Endothelial cell of umbilical vein (primary cell): ENCODE results near the gene SLC46A3. TPM values are rescaled to one million over a fixed set of nuclear protein-coding genes. Genes with fewer than 3 reads are reported as not detected.

Experiments used
- BruUV-seq: library from RNA; stranded (reverse); fragments of 400-500 nt; replicated peaks from 2 replicates; lab custom pipeline; 2021; lab: Mats Ljungman, UMichigan
- CTCF ChIA-PET: fragments of 300-600, 350-600 bp; sonication (Branson Sonifier 250); formaldehyde crosslinking; loops from one replicate; lab custom pipeline; 2021; ENCODE audit warnings: antibody characterized with exemption, inconsistent platforms; lab: Charles Lee
- POLR2A ChIA-PET: fragments of 300-600, 350-600 bp; sonication (Branson Sonifier 250); formaldehyde crosslinking; loops from one replicate; lab custom pipeline; 2021; ENCODE audit warnings: antibody characterized with exemption, inconsistent platforms; lab: Charles Lee
- DNase-seq: peaks from one replicate; pipeline ENCODE4 v3.0.0-alpha.2; 2011; ENCODE audit warnings: low read depth, low spot score
- FAIRE-seq: peaks from 2 replicates; lab custom pipeline; 2011; peaks lifted over from hg19 to GRCh38; lab: Jason Lieb, UNC
- H2AFZ ChIP-seq: 2 replicates; pipeline ENCODE4 v1.6.0; 2012; ENCODE audit warnings: low read depth, low read length, control low read depth, inconsistent platforms
- H3K27ac ChIP-seq: 2 replicates; pipeline ENCODE4 v1.5.1; 2011; ENCODE audit warnings: low read depth, mild to moderate bottlenecking, control low read depth, low read length, moderate library complexity; ENCODE audit not compliant: insufficient read depth
- H3K27me3 ChIP-seq, 2 experiments: 2 replicates each; pipeline versions ENCODE4 v1.6.0 to v1.6.1; 2011; ENCODE audit warnings: low read length in 2 of 2, mixed read lengths in 1 of 2; ENCODE audit not compliant: control insufficient read depth in 2 of 2, insufficient read depth in 2 of 2
- H3K36me3 ChIP-seq, 2 experiments: 2 replicates in 1 of 2; 3 replicates in 1 of 2; pipeline ENCODE4 v1.5.1; 2011; ENCODE audit warnings: low read length in 2 of 2, mild to moderate bottlenecking in 1 of 2, moderate library complexity in 1 of 2; ENCODE audit not compliant: control insufficient read depth in 2 of 2, insufficient read depth in 2 of 2; ENCODE audit errors: extremely low read depth in 1 of 2
- H3K4me1 ChIP-seq: 3 replicates; pipeline ENCODE4 v1.5.1; 2011; ENCODE audit warnings: mild to moderate bottlenecking, low read length; ENCODE audit not compliant: control insufficient read depth, insufficient read depth; ENCODE audit errors: extremely low read depth
- H3K4me2 ChIP-seq: 2 replicates; pipeline ENCODE4 v1.6.1; 2011; ENCODE audit warnings: low read length, control low read depth, mixed read lengths; ENCODE audit not compliant: insufficient read depth
- H3K4me3 ChIP-seq, 3 experiments: fragments of 200-600 bp in 1 of 3; sonication (generic), shearing (Covaris generic) in 1 of 3; replicated peaks in 1 of 3; 2 replicates each; pipeline ENCODE4 v1.5.1; 2011 to 2016; ENCODE audit warnings: control low read depth in 3 of 3, low read length in 3 of 3, mild to moderate bottlenecking in 2 of 3, inconsistent platforms in 1 of 3, low read depth in 1 of 3, moderate library complexity in 1 of 3; ENCODE audit not compliant: insufficient read depth in 1 of 3
- H3K79me2 ChIP-seq: 2 replicates; pipeline ENCODE4 v1.6.0; 2012; ENCODE audit warnings: low read length, inconsistent platforms; ENCODE audit not compliant: control insufficient read depth, insufficient read depth
- H3K9ac ChIP-seq: replicated peaks from 2 replicates; pipeline ENCODE3; 2011; ENCODE audit warnings: low read length, control low read depth; ENCODE audit not compliant: insufficient read depth; ENCODE audit errors: extremely low read depth
- H3K9me1 ChIP-seq: replicated peaks from 3 replicates; pipeline ENCODE4 v1.6.0; 2011; ENCODE audit warnings: mild to moderate bottlenecking, low read length; ENCODE audit not compliant: control insufficient read depth, insufficient read depth; ENCODE audit errors: extremely low read depth
- H3K9me3 ChIP-seq: replicated peaks from 2 replicates; pipeline ENCODE4 v1.5.1; 2012; ENCODE audit warnings: low read length, inconsistent platforms; ENCODE audit not compliant: control insufficient read depth, insufficient read depth
- H4K20me1 ChIP-seq: replicated peaks from 2 replicates; pipeline ENCODE3; 2011; ENCODE audit warnings: mild to moderate bottlenecking, low read length; ENCODE audit not compliant: control insufficient read depth, insufficient read depth; ENCODE audit errors: extremely low read depth
- CTCF ChIP-seq, 2 donors: IDR thresholded peaks; 1 replicate in 1 of 2; 2 replicates in 1 of 2; pipeline ENCODE4 v1.5.1; 2011; ENCODE audit warnings: low read length in 2 of 2, mild to moderate bottlenecking in 2 of 2, moderate library complexity in 2 of 2, control low read depth in 1 of 2, inconsistent platforms in 1 of 2, low read depth in 1 of 2; ENCODE audit not compliant: insufficient read depth in 1 of 2; ENCODE audit errors: extremely low read depth in 1 of 2
- EZH2 ChIP-seq: IDR thresholded peaks from 2 replicates; pipeline ENCODE4 v1.6.1; 2012; ENCODE audit warnings: borderline replicate concordance, low read depth, mild to moderate bottlenecking, moderate library complexity, low read length, inconsistent platforms; ENCODE audit not compliant: severe bottlenecking
- FOS ChIP-seq: IDR thresholded peaks from 2 replicates; pipeline ENCODE4 v1.6.1; 2011; ENCODE audit warnings: mild to moderate bottlenecking, low read length, moderate library complexity, borderline replicate concordance; ENCODE audit not compliant: insufficient read depth
- GATA2 ChIP-seq: IDR thresholded peaks from 2 replicates; pipeline ENCODE4 v1.7.0; 2011; ENCODE audit warnings: low read depth, mild to moderate bottlenecking, moderate library complexity, mixed read lengths, low read length; ENCODE audit not compliant: insufficient read length, insufficient read depth
- JUN ChIP-seq: IDR thresholded peaks from 2 replicates; pipeline ENCODE4 v1.6.1; 2011; ENCODE audit warnings: borderline replicate concordance, low read depth; ENCODE audit not compliant: insufficient read length, insufficient read depth
- MAX ChIP-seq: IDR thresholded peaks from 2 replicates; pipeline ENCODE4 v1.6.1; 2011; ENCODE audit not compliant: insufficient read depth, insufficient read length
- MYC ChIP-seq: IDR thresholded peaks from one replicate; pipeline ENCODE4 v1.6.1; 2011; ENCODE audit warnings: mild to moderate bottlenecking, low read depth, low read length
- POLR2A ChIP-seq: IDR thresholded peaks from 2 replicates; pipeline ENCODE4 v1.6.1; 2012; ENCODE audit warnings: low read depth, mild to moderate bottlenecking, control low read depth, low read length
- POLR2AphosphoS5 ChIP-seq: IDR thresholded peaks from 2 replicates; pipeline ENCODE4 v1.6.1; 2012; ENCODE audit warnings: low read depth, mild to moderate bottlenecking, control low read depth, low read length, moderate library complexity; ENCODE audit not compliant: insufficient read depth
- dilution Hi-C: fragments of 300-500 bp; cut with MboI; formaldehyde crosslinking; loops from one replicate; pipeline ENCODE4 v1.15.0; 2019; ENCODE audit warnings: low sequenced_read_pairs; ENCODE audit not compliant: extremely low pct_ligation_motif_present
- intact Hi-C: fragments of 100-400 bp; cut with micrococcal nuclease; formaldehyde crosslinking; loops from one replicate; pipeline ENCODE4 v1.10.0; 2022
- polyA plus RNA-seq, 4 experiments: library from polyadenylated mRNA; depleted of rRNA in 3 of 4; stranded (reverse) in 3 of 4; unstranded in 1 of 4; fragments of >200 nt; gene quantifications; 2 replicates each; pipeline versions ENCODE4 v1.2.1 to v1.2.3, GENCODE V29; 2011 to 2012; ENCODE audit warnings: missing spikeins in 1 of 4
- total RNA-seq: library from RNA; stranded (reverse); gene quantifications from 2 replicates; pipeline ENCODE4 v1.2.3, GENCODE V29; 2021

SLC46A3 gene
- total and polyA plus RNA-seq, 2 donors (not counting 3 experiments of a cell fraction or from before 2014, with no cell fraction given): 2.0 to 2.1 TPM

DNA sequence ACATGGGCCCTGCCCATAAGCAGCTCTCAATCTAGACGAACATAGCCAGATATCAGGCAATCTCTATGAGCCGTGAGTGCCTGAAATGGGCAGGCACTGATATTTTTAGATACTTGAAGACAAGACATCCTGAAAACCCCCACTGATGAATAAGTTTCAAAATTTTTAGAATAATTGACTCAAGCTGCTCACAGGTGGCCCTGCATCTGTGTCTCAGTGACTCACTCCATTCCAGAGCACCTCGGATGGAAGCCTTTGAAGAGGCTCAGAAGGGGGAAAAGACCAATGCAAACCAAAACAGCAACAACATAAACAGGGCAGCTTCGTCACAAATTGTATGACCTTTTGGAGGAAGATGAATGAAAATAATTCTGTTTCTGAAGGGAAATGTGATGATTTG, 42.8 kb upstream of the SLC46A3 start:
- POLR2A ChIA-PET: no interaction called here
- dilution Hi-C loops: no loop called here

More for the DNA sequence above, 42.8 kb upstream of the SLC46A3 start:
- FAIRE-seq (no peak), DNase-seq (no peak)
- Histone ChIP-seq H4K20me1 (no peaks in the 10 kb centered on the region), H3K27ac (no peak overlapping the region), H3K79me2 (no peaks in the 10 kb centered on the region), H3K36me3 (no peaks in the 10 kb centered on the region), H3K9ac (no peak overlapping the region), H3K4me2 (no peak overlapping the region), H3K4me1 (no peaks in the 10 kb centered on the region), H3K4me3 (no peak overlapping the region), H2AFZ (no peak overlapping the region), H3K9me1 (no peaks in the 10 kb centered on the region), H3K27me3 (peaks cover 10 to 17% of the 10 kb centered on the region in 2 experiments), H3K9me3 (no peaks in the 10 kb centered on the region)
- CTCF ChIA-PET: interaction anchor here (1.1 kb wide), 1 partner anchor 43 kb away, joined by 3 read pairs; the partner anchor contains the start of gene SLC46A3
- no TSS peak for BruUV-seq
- intact Hi-C loops: no loop called here
- TF ChIP-seq POLR2A (no peak), EZH2 (no peak), MAX (no peak), FOS (no peak), POLR2AphosphoS5 (no peak), MYC (no peak), JUN (no peak), GATA2 (no peak), CTCF (IDR thresholded peaks at IDR 0.05; ENCODE audit: extremely low read depth in 1 of 2, insufficient read depth in 1 of 2, low read depth in 1 of 2, low read length in 2 of 2) (no peak)
